Ovary (tissue), 3 donors: ENCODE measurements around the gene ABTB2.

ENCODE experiments used
- CTCF ChIP-seq, 3 donors: fragments of 450-650 bp in 2 of 3; fragments of 200-600 bp in 1 of 3; IDR thresholded peaks; one replicate each; pipeline versions ENCODE4 v1.5.1 to v1.8.0; 2016 to 2022; ENCODE audit warnings: antibody characterized with exemption in 3 of 3, mild to moderate bottlenecking in 1 of 3
- EP300 ChIP-seq: sonication (generic); formaldehyde crosslinking; IDR thresholded peaks from one replicate; pipeline ENCODE4 v1.6.1; 2017; ENCODE audit warnings: antibody characterized with exemption
- POLR2A ChIP-seq: fragments of 450-650 bp; IDR thresholded peaks from one replicate; pipeline ENCODE4 v1.6.1; 2017; ENCODE audit warnings: antibody characterized with exemption, mild to moderate bottlenecking, moderate library complexity
- donor health status: DM: no; HTN: no; CAD: no.

- TF ChIP-seq CTCF (IDR thresholded peaks at IDR 0.05) (no peak), EP300 (no peak), POLR2A (no peak)
These were observed 222.4 kb downstream of the ABTB2 start for GRCh38 chr11:34135439-34135838.
